HFFc6 (cell line): Measurements from ENCODE around the gene RNF213. TPM values are rescaled to one million over a fixed set of nuclear protein-coding genes. Genes with fewer than 3 reads are reported as not detected.
"Not testable (repeated sequence)": the region's sequence is repeated elsewhere in the genome, so short reads cannot be mapped to it uniquely, and the experiment has no call there.

Source experiments
- DNase-seq: peaks from one replicate; pipeline ENCODE4 v3.0.0-alpha.2; 2018
- H3K27ac Mint-ChIP-seq: 2 replicates; pipeline ENCODE4 v1.8.0; 2020; ENCODE audit warnings: mild to moderate bottlenecking, mixed read lengths
- H3K27me3 Mint-ChIP-seq: 2 replicates; pipeline ENCODE4 v1.8.0; 2021; ENCODE audit warnings: mild to moderate bottlenecking, moderate library complexity, mixed read lengths; ENCODE audit not compliant: insufficient read depth
- H3K36me3 Mint-ChIP-seq: 2 replicates; pipeline ENCODE4 v1.8.0; 2021; ENCODE audit warnings: low read depth, mixed read lengths
- H3K4me1 Mint-ChIP-seq: 2 replicates; pipeline ENCODE4 v1.8.0; 2020; ENCODE audit warnings: low read depth, mixed read lengths
- H3K4me3 Mint-ChIP-seq: 2 replicates; pipeline ENCODE4 v1.8.0; 2020; ENCODE audit warnings: mild to moderate bottlenecking, moderate library complexity, mixed read lengths
- H3K9me3 Mint-ChIP-seq: 2 replicates; pipeline ENCODE4 v1.8.0; 2020; ENCODE audit warnings: mild to moderate bottlenecking, mixed read lengths
- CTCF ChIP-seq: fragments of 200-600 bp; sonication (generic); IDR thresholded peaks from 2 replicates; pipeline ENCODE4 v1.5.0; 2021; ENCODE audit warnings: antibody characterized with exemption, mild to moderate bottlenecking
- total RNA-seq, 6 experiments: library from RNA; stranded (reverse); fragmentation: NEBNext Ultra II Directional; extraction: Animal tissue kit (Norgen Biotek cat#: 25700); gene quantifications; 2 replicates in 1 of 6; 3 replicates in 5 of 6; pipeline ENCODE4 v1.2.3, GENCODE V29; 2021

Gene RNF213
- total RNA-seq, 6 experiments from 2014 or later, result 42.0 to 51.6 (median 48.3) TPM

- H3K27ac Mint-ChIP-seq, result no peak overlapping the region
- H3K27me3 Mint-ChIP-seq, result no peaks in the 10 kb centered on the region; the same call in 1 of the 2 replicates
- H3K9me3 Mint-ChIP-seq, result no peaks in the 10 kb centered on the region
- H3K36me3 Mint-ChIP-seq, result peaks cover 57% of the 10 kb centered on the region
- no peak overlapping the region for H3K4me3 Mint-ChIP-seq
- DNase-seq, result no peak
- no peak for TF ChIP-seq CTCF
- no peaks in the 10 kb centered on the region for H3K4me1 Mint-ChIP-seq
These were observed 63.3 kb downstream of the RNF213 start for GRCh38 chr17:80323982-80324381.

GRCh38 chr17:80327518-80327917, 66.9 kb downstream of the RNF213 start:
- Mint-ChIP-seq H3K36me3 (peaks cover 59% of the 10 kb centered on the region), H3K4me3 (no peak overlapping the region), H3K9me3 (no peaks in the 10 kb centered on the region), H3K27me3 (peaks cover 9% of the 10 kb centered on the region), H3K27ac (no peak overlapping the region), H3K4me1 (no peaks in the 10 kb centered on the region)
- TF ChIP-seq CTCF, result no peak
- no peak for DNase-seq

- Mint-ChIP-seq H3K4me3 (no peak overlapping the region), H3K36me3 (peaks cover 51% of the 10 kb centered on the region), H3K9me3 (no peaks in the 10 kb centered on the region), H3K27me3 (peaks cover 9% of the 10 kb centered on the region), H3K27ac (no peak overlapping the region), H3K4me1 (no peaks in the 10 kb centered on the region)
- TF ChIP-seq CTCF, result no peak
- DNase-seq, result no peak
These were observed 68.2 kb downstream of the RNF213 start for GRCh38 chr17:80328634-80329380.

- H3K27ac Mint-ChIP-seq, DNase-seq, H3K9me3 Mint-ChIP-seq, H3K4me1 Mint-ChIP-seq, H3K27me3 Mint-ChIP-seq, H3K4me3 Mint-ChIP-seq: not testable (repeated sequence)
- H3K36me3 Mint-ChIP-seq, result peaks cover 51% of the 10 kb centered on the region
These were observed 68.8 kb downstream of the RNF213 start for GRCh38 chr17:80329421-80329820.

- H3K27me3 Mint-ChIP-seq, result peaks cover 9% of the 10 kb centered on the region
- no peak for DNase-seq
- no peak overlapping the region for H3K27ac Mint-ChIP-seq
- no peaks in the 10 kb centered on the region for H3K4me1 Mint-ChIP-seq
- TF ChIP-seq CTCF, result no peak
- no peak overlapping the region for H3K4me3 Mint-ChIP-seq
- no peaks in the 10 kb centered on the region for H3K9me3 Mint-ChIP-seq
- H3K36me3 Mint-ChIP-seq, result peaks cover 43% of the 10 kb centered on the region
These were observed 69.6 kb downstream of the RNF213 start for GRCh38 chr17:80330276-80330675.

- not testable (repeated sequence) for H3K9me3 Mint-ChIP-seq, DNase-seq, H3K27ac Mint-ChIP-seq, H3K4me3 Mint-ChIP-seq, H3K27me3 Mint-ChIP-seq, H3K4me1 Mint-ChIP-seq
- peaks cover 43% of the 10 kb centered on the region for H3K36me3 Mint-ChIP-seq
These were observed 70.3 kb downstream of the RNF213 start for GRCh38 chr17:80330938-80331337.
